Measurements from ENCODE around the gene CCNL2.
A peak's percentile ranks its signal among the peaks of the same experiment; 100 is the strongest.

Gene CCNL2

GRCh38 chr1:1354271-1355247 lies 44.6 kb downstream of the CCNL2 start:
- DNase-seq = no peak

GRCh38 chr1:1353389-1354151 lies 45.6 kb downstream of the CCNL2 start:
- no peak for DNase-seq

GRCh38 chr1:1352786-1353388 lies 46.2 kb downstream of the CCNL2 start:
- no peak for DNase-seq

- no peak for DNase-seq
These were observed 47.4 kb downstream of the CCNL2 start for GRCh38 chr1:1351511-1352427.

- peak; percentile 7 for DNase-seq
These were observed 49.7 kb downstream of the CCNL2 start, which contains the start of gene DVL1 for GRCh38 chr1:1349256-1350012. Gene DVL1 (minus strand): TSS chr1:1349418. CDS start chr1:1349065, 353 bp downstream.

- no peak for DNase-seq
These were observed 50.5 kb downstream of the CCNL2 start for GRCh38 chr1:1348420-1349255.

- DNase-seq = no peak
These were observed 51.3 kb downstream of the CCNL2 start for GRCh38 chr1:1347663-1348419.

- DNase-seq = no peak
These were observed 52.0 kb downstream of the CCNL2 start for GRCh38 chr1:1347026-1347595.

- no peak for DNase-seq
These were observed 52.6 kb downstream of the CCNL2 start for GRCh38 chr1:1346501-1346890.

GRCh38 chr1:1345860-1346500 lies 53.2 kb downstream of the CCNL2 start:
- no peak for DNase-seq

- DNase-seq = no peak
These were observed 53.8 kb downstream of the CCNL2 start for GRCh38 chr1:1345384-1345783.

GRCh38 chr1:1344655-1345361 lies 54.3 kb downstream of the CCNL2 start:
- DNase-seq = no peak

- no peak for DNase-seq
These were observed 55.2 kb downstream of the CCNL2 start for GRCh38 chr1:1343811-1344421.

GRCh38 chr1:1342584-1343115 lies 56.5 kb downstream of the CCNL2 start:
- no peak for DNase-seq

GRCh38 chr1:1342061-1342562 lies 57.0 kb downstream of the CCNL2 start:
- DNase-seq = no peak

GRCh38 chr1:1341549-1342021 lies 57.5 kb downstream of the CCNL2 start:
- DNase-seq = no peak
